Measurements from ENCODE around the gene ARHGDIA.
A peak's percentile ranks its signal among the peaks of the same experiment; 100 is the strongest.

DNA sequence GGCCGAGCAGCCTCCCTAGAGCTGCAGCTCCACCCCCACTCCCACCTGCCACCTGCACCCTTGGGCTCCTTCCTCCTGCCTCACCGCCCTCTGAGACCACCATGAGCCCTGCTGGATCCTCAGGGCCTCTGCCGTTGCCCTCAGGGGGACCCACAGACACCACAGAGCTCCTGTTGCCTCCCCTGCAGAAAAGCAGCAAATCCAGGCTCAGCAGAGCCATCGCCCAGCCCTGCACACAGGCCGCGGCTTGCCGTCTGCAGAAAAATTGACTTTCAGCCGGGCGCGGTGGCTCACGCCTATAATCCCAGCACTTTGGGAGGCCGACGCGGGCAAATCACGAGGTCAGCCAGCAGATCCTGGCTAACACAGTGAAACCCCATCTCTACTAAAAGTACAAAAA lies 29.3 kb downstream of the ARHGDIA start:
- TF ChIP-seq CTCF (IDR thresholded peaks at IDR 0.05; ENCODE audit: insufficient read depth, low read length) (no peak), REST (IDR thresholded peaks at IDR 0.05; ENCODE audit: insufficient replicate concordance, low read depth) (no peak), POLR2AphosphoS5 (IDR thresholded peaks at IDR 0.05; ENCODE audit: low read depth) (peak; percentile 67)

All from HL-60 (cell line).